GM23338 (cell line): Measurements from ENCODE around the gene ITGAV. TPM values are rescaled to one million over a fixed set of nuclear protein-coding genes. Genes with fewer than 3 reads are reported as not detected.

Experiments used
- ATAC-seq: fragments of 200-7000 bp; cut with Tn5 transposase; 3 replicates; pipeline ENCODE4 v1.9.1; 2020
- DNase-seq: peaks from one replicate; pipeline ENCODE4 v3.0.0-alpha.2; 2015; ENCODE audit warnings: low spot score
- H2AFZ ChIP-seq: fragments of 200-600 bp; sonication (generic); 2 replicates; pipeline ENCODE4 v1.8.0; 2016; ENCODE audit warnings: antibody characterized with exemption, mild to moderate bottlenecking, moderate library complexity
- H3F3A ChIP-seq: fragments of 200-600 bp; sonication (generic); replicated peaks from 2 replicates; pipeline ENCODE4 v1.8.0; 2017; ENCODE audit warnings: antibody characterized with exemption, mixed run types, low read depth
- H3K27ac ChIP-seq: fragments of 200-600 bp; sonication (generic); 2 replicates; pipeline ENCODE4 v1.6.1; 2016; ENCODE audit warnings: low read depth
- H3K27me3 ChIP-seq: fragments of 200-600 bp; sonication (generic); 2 replicates; pipeline ENCODE4 v1.8.0; 2016; ENCODE audit warnings: mild to moderate bottlenecking, mixed run types, moderate library complexity; ENCODE audit not compliant: insufficient read depth
- H3K36me3 ChIP-seq: fragments of 200-600 bp; sonication (generic); 2 replicates; pipeline ENCODE4 v1.8.0; 2016; ENCODE audit warnings: mild to moderate bottlenecking; ENCODE audit not compliant: insufficient read depth
- H3K4me1 ChIP-seq: fragments of 200-600 bp; sonication (generic); 2 replicates; pipeline ENCODE4 v1.8.0; 2016; ENCODE audit warnings: mild to moderate bottlenecking, moderate library complexity; ENCODE audit not compliant: insufficient read depth
- H3K4me2 ChIP-seq: fragments of 200-600 bp; sonication (generic); 2 replicates; pipeline ENCODE4 v1.7.1; 2017; ENCODE audit warnings: mixed run types
- H3K4me3 ChIP-seq: fragments of 200-600 bp; sonication (generic); 2 replicates; pipeline ENCODE4 v1.6.1; 2016; ENCODE audit warnings: mixed run types
- H3K79me2 ChIP-seq: fragments of 200-600 bp; sonication (generic); replicated peaks from 2 replicates; pipeline ENCODE4 v1.8.0; 2017; ENCODE audit warnings: mild to moderate bottlenecking; ENCODE audit not compliant: insufficient read depth
- H3K9me2 ChIP-seq: fragments of 200-600 bp; sonication (generic); 2 replicates; pipeline ENCODE4 v1.8.0; 2017; ENCODE audit not compliant: insufficient read depth
- H4K20me1 ChIP-seq: fragments of 200-600 bp; sonication (generic); replicated peaks from 2 replicates; pipeline ENCODE4 v1.8.0; 2017; ENCODE audit warnings: mild to moderate bottlenecking; ENCODE audit not compliant: insufficient read depth
- H3K27ac Mint-ChIP-seq: 2 replicates; pipeline ENCODE4 v1.8.0; 2020; ENCODE audit warnings: inconsistent platforms, mild to moderate bottlenecking, moderate library complexity, mixed read lengths
- H3K27me3 Mint-ChIP-seq: 3 replicates; pipeline ENCODE4 v1.8.0; 2022; ENCODE audit warnings: low read depth, mild to moderate bottlenecking, moderate library complexity, mixed read lengths, inconsistent platforms; ENCODE audit not compliant: insufficient read depth, poor library complexity
- H3K36me3 Mint-ChIP-seq: 3 replicates; pipeline ENCODE4 v1.8.0; 2021; ENCODE audit warnings: low read depth, mild to moderate bottlenecking, inconsistent platforms, moderate library complexity, mixed read lengths
- H3K4me1 Mint-ChIP-seq: 3 replicates; pipeline ENCODE4 v1.8.0; 2020; ENCODE audit warnings: mild to moderate bottlenecking, inconsistent platforms, mixed read lengths
- H3K4me3 Mint-ChIP-seq: 3 replicates; pipeline ENCODE4 v1.8.0; 2021; ENCODE audit warnings: moderate library complexity, mild to moderate bottlenecking, inconsistent platforms, mixed read lengths
- H3K9me3 Mint-ChIP-seq: 3 replicates; pipeline ENCODE4 v1.8.0; 2020; ENCODE audit warnings: moderate library complexity, mild to moderate bottlenecking, inconsistent platforms, mixed read lengths
- CREB1 ChIP-seq: fragments of 250-450 bp; sonication (Bioruptor Pico); IDR thresholded peaks from 2 replicates; pipeline ENCODE4 v1.5.0; 2020; ENCODE audit warnings: low read depth, mild to moderate bottlenecking, moderate library complexity
- EZH2 ChIP-seq: fragments of 200-600 bp; sonication (generic); IDR thresholded peaks from one replicate; pipeline ENCODE4 v1.8.0; 2017; ENCODE audit warnings: antibody characterized with exemption, mild to moderate bottlenecking, low read depth; ENCODE audit not compliant: unreplicated experiment
- EZH2phosphoT487 ChIP-seq: fragments of 200-600 bp; sonication (generic); IDR thresholded peaks from one replicate; pipeline ENCODE4 v1.8.1; 2018; ENCODE audit warnings: antibody characterized with exemption; ENCODE audit not compliant: unreplicated experiment
- JUNB ChIP-seq: IDR thresholded peaks from one replicate; pipeline ENCODE4 v1.6.1; 2016; ENCODE audit warnings: antibody characterized with exemption; ENCODE audit not compliant: unreplicated experiment
- NANOG ChIP-seq: IDR thresholded peaks from 2 replicates; pipeline ENCODE4 v1.6.1; 2016; ENCODE audit warnings: antibody characterized with exemption, borderline replicate concordance
- POLR2AphosphoS5 ChIP-seq: IDR thresholded peaks from 2 replicates; pipeline ENCODE4 v1.6.1; 2016; ENCODE audit warnings: antibody characterized with exemption, low read depth
- STAT1 ChIP-seq: IDR thresholded peaks from one replicate; pipeline ENCODE4 v1.6.1; 2016; ENCODE audit warnings: antibody characterized with exemption; ENCODE audit not compliant: unreplicated experiment
- ZNF114 ChIP-seq: fragments of 250-450 bp; sonication (Bioruptor Pico); IDR thresholded peaks from 2 replicates; pipeline ENCODE4 v1.5.0; 2020; ENCODE audit warnings: mild to moderate bottlenecking, moderate library complexity
- ZNF331 ChIP-seq: fragments of 250-450 bp; sonication (Bioruptor Pico); IDR thresholded peaks from 2 replicates; pipeline ENCODE4 v1.5.0; 2020; ENCODE audit warnings: low read depth, mild to moderate bottlenecking, moderate library complexity
- polyA plus RNA-seq: library from polyadenylated mRNA; unstranded; fragments of >200 nt; fragmentation: Nextera tagmentation; extraction: Ambion mirVana; gene quantifications from 2 replicates; pipeline ENCODE4 v1.2.1, GENCODE V29; 2016
- total RNA-seq: library from RNA; depleted of rRNA; stranded (reverse); fragments of >200 nt; shearing (Covaris generic); gene quantifications from 2 replicates; pipeline ENCODE4 v1.2.3, GENCODE V29; 2014
- TF ChIP-seq, protein P1 (sequence below), 2 experiments: fragments of 200-600 bp in 1 of 2; sonication (generic) in 1 of 2; conservative IDR thresholded peaks; 2 replicates each; pipeline versions ENCODE4 v1.5.1 to v1.6.1; 2016 to 2017; ENCODE audit warnings: antibody characterized with exemption in 2 of 2, low read depth in 2 of 2, mild to moderate bottlenecking in 2 of 2, moderate library complexity in 1 of 2
- TF ChIP-seq, protein P2 (sequence below): fragments of 250-450 bp; sonication (Bioruptor Pico); IDR thresholded peaks from 2 replicates; pipeline ENCODE4 v1.5.0; 2020; ENCODE audit warnings: mild to moderate bottlenecking, moderate library complexity
- TF ChIP-seq, protein P3 (sequence below): IDR thresholded peaks from one replicate; pipeline ENCODE4 v1.6.1; 2018; ENCODE audit warnings: antibody characterized with exemption; ENCODE audit not compliant: unreplicated experiment
- TF ChIP-seq, protein P4 (sequence below): IDR thresholded peaks from 2 replicates; pipeline ENCODE4 v1.6.1; 2016; ENCODE audit warnings: antibody characterized with exemption

ITGAV gene
- total and polyA plus RNA-seq, 2 experiments from 2014 or later = 9.1 to 56.5 TPM

DNA sequence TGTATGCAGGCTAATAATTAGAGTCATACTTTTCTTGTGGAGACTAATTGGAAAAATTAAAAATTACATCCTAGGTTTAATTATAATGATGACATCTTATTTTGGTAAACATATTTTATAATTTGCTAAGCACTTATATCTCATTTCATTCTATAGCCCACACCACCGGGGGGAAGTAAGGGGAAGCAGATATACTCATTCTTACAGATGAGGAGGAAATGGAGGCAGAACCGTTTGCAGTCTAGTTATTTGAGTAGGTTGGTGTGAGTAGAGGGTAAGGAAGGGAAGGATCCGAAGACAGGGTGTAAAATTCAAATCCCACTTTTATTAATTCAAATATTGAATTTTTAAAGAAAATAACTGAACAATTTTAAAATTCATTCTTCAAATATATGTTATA is 3.7 kb downstream of the ITGAV start:
- H2AFZ ChIP-seq = no peak overlapping the region
- Mint-ChIP-seq H3K4me1 (peaks cover 58% of the 10 kb centered on the region), H3K4me3 (no peak overlapping the region), H3K36me3 (no peaks in the 10 kb centered on the region; the same call in 2 of the 3 replicates), H3K27me3 (peaks cover 9% of the 10 kb centered on the region), H3K27ac (no peak overlapping the region), H3K9me3 (no peaks in the 10 kb centered on the region; the same call in 2 of the 3 replicates)
- H3F3A ChIP-seq = no peaks in the 10 kb centered on the region
- H3K4me1 ChIP-seq = peaks cover 15% of the 10 kb centered on the region
- no peak overlapping the region for H3K4me2 ChIP-seq
- no peak for ATAC-seq
- DNase-seq = no peak
- no peak overlapping the region for H3K27ac ChIP-seq
- H3K79me2 ChIP-seq = peaks cover 76% of the 10 kb centered on the region
- no peaks in the 10 kb centered on the region for H3K9me2 ChIP-seq
- H3K4me3 ChIP-seq = no peak overlapping the region
- no peaks in the 10 kb centered on the region for H3K27me3 ChIP-seq
- H3K36me3 ChIP-seq = no peaks in the 10 kb centered on the region
- H4K20me1 ChIP-seq = no peaks in the 10 kb centered on the region
- TF ChIP-seq JUNB (no peak), ZNF331 (CRISPR knock-in tag) (no peak), STAT1 (no peak), POLR2AphosphoS5 (no peak), EZH2phosphoT487 (no peak), CREB1 (CRISPR knock-in tag) (no peak), ZNF114 (CRISPR knock-in tag) (no peak), EZH2 (no peak), NANOG (no peak)
- TF ChIP-seq, protein P1, sequence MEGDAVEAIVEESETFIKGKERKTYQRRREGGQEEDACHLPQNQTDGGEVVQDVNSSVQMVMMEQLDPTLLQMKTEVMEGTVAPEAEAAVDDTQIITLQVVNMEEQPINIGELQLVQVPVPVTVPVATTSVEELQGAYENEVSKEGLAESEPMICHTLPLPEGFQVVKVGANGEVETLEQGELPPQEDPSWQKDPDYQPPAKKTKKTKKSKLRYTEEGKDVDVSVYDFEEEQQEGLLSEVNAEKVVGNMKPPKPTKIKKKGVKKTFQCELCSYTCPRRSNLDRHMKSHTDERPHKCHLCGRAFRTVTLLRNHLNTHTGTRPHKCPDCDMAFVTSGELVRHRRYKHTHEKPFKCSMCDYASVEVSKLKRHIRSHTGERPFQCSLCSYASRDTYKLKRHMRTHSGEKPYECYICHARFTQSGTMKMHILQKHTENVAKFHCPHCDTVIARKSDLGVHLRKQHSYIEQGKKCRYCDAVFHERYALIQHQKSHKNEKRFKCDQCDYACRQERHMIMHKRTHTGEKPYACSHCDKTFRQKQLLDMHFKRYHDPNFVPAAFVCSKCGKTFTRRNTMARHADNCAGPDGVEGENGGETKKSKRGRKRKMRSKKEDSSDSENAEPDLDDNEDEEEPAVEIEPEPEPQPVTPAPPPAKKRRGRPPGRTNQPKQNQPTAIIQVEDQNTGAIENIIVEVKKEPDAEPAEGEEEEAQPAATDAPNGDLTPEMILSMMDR (conservative IDR thresholded peaks at IDR 0.05; ENCODE audit: low read depth in 2 of 2) = no peak
- TF ChIP-seq, protein P2, sequence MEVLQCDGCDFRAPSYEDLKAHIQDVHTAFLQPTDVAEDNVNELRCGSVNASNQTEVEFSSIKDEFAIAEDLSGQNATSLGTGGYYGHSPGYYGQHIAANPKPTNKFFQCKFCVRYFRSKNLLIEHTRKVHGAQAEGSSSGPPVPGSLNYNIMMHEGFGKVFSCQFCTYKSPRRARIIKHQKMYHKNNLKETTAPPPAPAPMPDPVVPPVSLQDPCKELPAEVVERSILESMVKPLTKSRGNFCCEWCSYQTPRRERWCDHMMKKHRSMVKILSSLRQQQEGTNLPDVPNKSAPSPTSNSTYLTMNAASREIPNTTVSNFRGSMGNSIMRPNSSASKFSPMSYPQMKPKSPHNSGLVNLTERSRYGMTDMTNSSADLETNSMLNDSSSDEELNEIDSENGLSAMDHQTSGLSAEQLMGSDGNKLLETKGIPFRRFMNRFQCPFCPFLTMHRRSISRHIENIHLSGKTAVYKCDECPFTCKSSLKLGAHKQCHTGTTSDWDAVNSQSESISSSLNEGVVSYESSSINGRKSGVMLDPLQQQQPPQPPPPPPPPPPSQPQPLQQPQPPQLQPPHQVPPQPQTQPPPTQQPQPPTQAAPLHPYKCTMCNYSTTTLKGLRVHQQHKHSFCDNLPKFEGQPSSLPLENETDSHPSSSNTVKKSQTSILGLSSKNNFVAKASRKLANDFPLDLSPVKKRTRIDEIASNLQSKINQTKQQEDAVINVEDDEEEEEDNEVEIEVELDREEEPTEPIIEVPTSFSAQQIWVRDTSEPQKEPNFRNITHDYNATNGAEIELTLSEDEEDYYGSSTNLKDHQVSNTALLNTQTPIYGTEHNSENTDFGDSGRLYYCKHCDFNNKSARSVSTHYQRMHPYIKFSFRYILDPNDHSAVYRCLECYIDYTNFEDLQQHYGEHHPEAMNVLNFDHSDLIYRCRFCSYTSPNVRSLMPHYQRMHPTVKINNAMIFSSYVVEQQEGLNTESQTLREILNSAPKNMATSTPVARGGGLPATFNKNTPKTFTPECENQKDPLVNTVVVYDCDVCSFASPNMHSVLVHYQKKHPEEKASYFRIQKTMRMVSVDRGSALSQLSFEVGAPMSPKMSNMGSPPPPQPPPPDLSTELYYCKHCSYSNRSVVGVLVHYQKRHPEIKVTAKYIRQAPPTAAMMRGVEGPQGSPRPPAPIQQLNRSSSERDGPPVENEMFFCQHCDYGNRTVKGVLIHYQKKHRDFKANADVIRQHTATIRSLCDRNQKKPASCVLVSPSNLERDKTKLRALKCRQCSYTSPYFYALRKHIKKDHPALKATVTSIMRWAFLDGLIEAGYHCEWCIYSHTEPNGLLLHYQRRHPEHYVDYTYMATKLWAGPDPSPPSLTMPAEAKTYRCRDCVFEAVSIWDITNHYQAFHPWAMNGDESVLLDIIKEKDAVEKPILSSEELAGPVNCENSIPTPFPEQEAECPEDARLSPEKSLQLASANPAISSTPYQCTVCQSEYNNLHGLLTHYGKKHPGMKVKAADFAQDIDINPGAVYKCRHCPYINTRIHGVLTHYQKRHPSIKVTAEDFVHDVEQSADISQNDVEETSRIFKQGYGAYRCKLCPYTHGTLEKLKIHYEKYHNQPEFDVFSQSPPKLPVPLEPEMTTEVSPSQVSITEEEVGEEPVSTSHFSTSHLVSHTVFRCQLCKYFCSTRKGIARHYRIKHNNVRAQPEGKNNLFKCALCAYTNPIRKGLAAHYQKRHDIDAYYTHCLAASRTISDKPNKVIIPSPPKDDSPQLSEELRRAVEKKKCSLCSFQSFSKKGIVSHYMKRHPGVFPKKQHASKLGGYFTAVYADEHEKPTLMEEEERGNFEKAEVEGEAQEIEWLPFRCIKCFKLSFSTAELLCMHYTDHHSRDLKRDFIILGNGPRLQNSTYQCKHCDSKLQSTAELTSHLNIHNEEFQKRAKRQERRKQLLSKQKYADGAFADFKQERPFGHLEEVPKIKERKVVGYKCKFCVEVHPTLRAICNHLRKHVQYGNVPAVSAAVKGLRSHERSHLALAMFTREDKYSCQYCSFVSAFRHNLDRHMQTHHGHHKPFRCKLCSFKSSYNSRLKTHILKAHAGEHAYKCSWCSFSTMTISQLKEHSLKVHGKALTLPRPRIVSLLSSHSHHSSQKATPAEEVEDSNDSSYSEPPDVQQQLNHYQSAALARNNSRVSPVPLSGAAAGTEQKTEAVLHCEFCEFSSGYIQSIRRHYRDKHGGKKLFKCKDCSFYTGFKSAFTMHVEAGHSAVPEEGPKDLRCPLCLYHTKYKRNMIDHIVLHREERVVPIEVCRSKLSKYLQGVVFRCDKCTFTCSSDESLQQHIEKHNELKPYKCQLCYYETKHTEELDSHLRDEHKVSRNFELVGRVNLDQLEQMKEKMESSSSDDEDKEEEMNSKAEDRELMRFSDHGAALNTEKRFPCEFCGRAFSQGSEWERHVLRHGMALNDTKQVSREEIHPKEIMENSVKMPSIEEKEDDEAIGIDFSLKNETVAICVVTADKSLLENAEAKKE (CRISPR knock-in tag) = no peak
- TF ChIP-seq, protein P3, sequence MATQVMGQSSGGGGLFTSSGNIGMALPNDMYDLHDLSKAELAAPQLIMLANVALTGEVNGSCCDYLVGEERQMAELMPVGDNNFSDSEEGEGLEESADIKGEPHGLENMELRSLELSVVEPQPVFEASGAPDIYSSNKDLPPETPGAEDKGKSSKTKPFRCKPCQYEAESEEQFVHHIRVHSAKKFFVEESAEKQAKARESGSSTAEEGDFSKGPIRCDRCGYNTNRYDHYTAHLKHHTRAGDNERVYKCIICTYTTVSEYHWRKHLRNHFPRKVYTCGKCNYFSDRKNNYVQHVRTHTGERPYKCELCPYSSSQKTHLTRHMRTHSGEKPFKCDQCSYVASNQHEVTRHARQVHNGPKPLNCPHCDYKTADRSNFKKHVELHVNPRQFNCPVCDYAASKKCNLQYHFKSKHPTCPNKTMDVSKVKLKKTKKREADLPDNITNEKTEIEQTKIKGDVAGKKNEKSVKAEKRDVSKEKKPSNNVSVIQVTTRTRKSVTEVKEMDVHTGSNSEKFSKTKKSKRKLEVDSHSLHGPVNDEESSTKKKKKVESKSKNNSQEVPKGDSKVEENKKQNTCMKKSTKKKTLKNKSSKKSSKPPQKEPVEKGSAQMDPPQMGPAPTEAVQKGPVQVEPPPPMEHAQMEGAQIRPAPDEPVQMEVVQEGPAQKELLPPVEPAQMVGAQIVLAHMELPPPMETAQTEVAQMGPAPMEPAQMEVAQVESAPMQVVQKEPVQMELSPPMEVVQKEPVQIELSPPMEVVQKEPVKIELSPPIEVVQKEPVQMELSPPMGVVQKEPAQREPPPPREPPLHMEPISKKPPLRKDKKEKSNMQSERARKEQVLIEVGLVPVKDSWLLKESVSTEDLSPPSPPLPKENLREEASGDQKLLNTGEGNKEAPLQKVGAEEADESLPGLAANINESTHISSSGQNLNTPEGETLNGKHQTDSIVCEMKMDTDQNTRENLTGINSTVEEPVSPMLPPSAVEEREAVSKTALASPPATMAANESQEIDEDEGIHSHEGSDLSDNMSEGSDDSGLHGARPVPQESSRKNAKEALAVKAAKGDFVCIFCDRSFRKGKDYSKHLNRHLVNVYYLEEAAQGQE = no peak
- TF ChIP-seq, protein P4, sequence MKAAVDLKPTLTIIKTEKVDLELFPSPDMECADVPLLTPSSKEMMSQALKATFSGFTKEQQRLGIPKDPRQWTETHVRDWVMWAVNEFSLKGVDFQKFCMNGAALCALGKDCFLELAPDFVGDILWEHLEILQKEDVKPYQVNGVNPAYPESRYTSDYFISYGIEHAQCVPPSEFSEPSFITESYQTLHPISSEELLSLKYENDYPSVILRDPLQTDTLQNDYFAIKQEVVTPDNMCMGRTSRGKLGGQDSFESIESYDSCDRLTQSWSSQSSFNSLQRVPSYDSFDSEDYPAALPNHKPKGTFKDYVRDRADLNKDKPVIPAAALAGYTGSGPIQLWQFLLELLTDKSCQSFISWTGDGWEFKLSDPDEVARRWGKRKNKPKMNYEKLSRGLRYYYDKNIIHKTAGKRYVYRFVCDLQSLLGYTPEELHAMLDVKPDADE = no peak
